GM18498 (cell line): Measurements from ENCODE around the gene GIMAP1.

ENCODE experiments used
- ATAC-seq: cut with Tn5 transposase; IDR thresholded peaks from one replicate; pipeline ENCODE4 v1.9.1; 2021; ENCODE audit warnings: mild to moderate bottlenecking, moderate library complexity; ENCODE audit not compliant: unreplicated experiment

GIMAP1 gene

DNA sequence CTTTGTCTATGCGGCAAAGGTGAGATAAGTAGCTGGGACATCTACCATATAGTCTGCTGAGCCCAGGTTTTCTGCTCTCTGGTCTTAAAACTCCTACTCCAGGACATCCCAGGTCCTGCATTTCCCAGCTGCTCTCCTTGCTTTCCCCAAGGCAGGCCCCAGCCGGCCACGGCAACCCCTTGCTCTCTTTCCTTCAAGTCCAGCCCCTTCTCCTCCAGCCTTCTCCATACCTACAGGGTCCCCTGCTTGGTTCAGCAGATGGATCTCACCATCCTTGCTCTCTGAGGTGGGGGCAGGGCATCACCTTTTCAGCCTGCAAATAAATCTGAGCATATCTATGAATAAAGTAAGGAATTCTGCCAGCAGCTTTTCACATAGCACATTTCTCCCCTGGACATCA, 29.5 kb downstream of the GIMAP1 start:
- no peak for ATAC-seq

- no peak for ATAC-seq
Observed at GRCh38 chr7:150746921-150747320, 30.5 kb downstream of the GIMAP1 start.

GRCh38 chr7:150748376-150748775, 32.0 kb downstream of the GIMAP1 start:
- no peak for ATAC-seq

GRCh38 chr7:150751702-150752101, 35.3 kb downstream of the GIMAP1 start:
- no peak for ATAC-seq

GRCh38 chr7:150753239-150753638, 36.8 kb downstream of the GIMAP1 start:
- no peak for ATAC-seq

GRCh38 chr7:150753826-150754603, 37.6 kb downstream of the GIMAP1 start:
- peak; percentile 58 for ATAC-seq

DNA sequence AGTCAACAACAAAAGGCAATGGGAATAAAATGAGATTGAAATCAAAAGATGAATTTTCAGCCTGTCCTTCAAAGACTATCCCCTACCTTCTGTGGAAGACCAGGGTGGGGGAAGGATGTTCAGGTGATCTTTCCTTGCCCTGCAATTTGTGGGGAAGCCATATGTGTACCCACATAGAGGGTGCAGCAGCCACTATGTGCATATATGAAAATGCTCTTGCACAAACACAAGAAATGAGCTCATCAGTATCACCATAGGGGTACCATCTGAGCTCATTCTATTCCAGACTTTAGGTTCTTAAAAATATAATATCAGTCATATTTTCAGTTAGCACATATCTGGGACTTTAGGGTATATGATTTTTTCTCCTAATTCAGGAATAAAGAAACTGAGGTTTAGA, 38.5 kb downstream of the GIMAP1 start:
- ATAC-seq, result no peak

- ATAC-seq, result peak; percentile 41
Observed at GRCh38 chr7:150755473-150756099, 39.2 kb downstream of the GIMAP1 start.

DNA sequence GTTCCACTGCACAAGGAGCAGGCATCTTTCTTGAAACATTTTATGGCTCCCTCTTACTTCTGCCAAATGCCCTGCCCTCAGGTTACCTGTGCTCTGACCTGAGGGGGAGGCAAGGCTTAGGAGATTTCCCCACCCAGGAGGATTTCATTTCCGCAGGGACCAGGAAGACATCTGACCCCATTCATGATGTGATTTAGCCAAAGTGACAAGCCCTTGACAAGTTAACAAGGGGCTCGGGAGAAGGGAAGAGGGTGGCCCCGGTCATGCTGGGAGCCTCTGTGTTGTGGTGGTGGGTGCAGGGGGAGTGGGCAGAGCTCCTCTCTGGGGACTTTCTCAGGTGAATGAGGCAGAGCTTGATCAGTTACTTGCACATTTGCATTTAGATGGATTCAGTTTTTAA, 39.8 kb downstream of the GIMAP1 start:
- no peak for ATAC-seq

GRCh38 chr7:150756858-150757257, 40.4 kb downstream of the GIMAP1 start:
- ATAC-seq, result no peak

DNA sequence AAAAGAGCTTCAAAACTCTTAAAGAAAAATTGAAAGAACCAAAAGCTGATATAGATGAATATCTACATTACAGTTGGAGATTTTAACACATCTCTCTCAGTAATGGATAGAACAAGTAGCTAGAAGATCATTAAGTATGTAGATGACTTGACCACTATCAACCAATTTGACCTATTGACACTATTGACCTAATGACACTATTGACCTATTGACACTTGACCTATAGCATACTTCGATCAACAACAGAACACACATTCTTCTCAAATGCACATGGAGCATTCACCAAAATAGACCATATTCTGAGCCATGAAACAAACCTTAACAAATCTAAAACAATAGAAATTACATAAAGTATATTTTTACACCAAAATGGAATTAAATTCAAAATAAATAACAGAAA, 43.1 kb downstream of the GIMAP1 start:
- ATAC-seq, result no peak

DNA sequence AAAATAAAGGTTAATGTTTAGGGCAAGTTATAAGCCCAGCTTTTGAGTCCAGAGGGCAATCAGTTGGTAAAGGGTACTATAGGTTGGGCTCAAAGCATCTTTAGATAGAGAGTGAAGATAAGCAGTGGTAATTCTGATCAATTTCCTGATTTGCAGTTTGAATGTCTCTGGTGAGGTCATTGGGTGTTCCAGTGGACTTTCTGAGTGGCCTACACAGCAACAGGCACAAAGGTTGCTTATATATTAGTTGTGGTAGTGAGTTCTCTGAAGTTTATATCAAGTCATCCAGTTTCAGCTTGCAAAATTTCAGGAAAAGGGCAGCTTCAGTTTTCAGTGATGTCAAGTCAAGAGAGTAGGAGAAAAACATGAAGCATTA, 49.9 kb downstream of the GIMAP1 start:
- no peak for ATAC-seq

GRCh38 chr7:150769768-150770167, 53.4 kb downstream of the GIMAP1 start:
- no peak for ATAC-seq
